GM10266 (cell line): ENCODE data around the gene CUL2.
"Not testable (repeated sequence)": the region's sequence is repeated elsewhere in the genome, so short reads cannot be mapped to it uniquely, and the experiment has no call there.

ENCODE experiments used
- DNase-seq: peaks from one replicate; pipeline ENCODE4 v3.0.0; 2012; ENCODE audit errors: extremely low spot score
- CTCF ChIP-seq: IDR thresholded peaks from 2 replicates; pipeline ENCODE4 v1.5.1; 2012; ENCODE audit warnings: mild to moderate bottlenecking, low read depth; ENCODE audit not compliant: control insufficient read depth, insufficient read depth; ENCODE audit errors: missing control alignments

CUL2 gene

GRCh38 chr10:35058134-35058533 lies 32.0 kb downstream of the CUL2 start:
- peak; percentile 8 for DNase-seq
- no peak for TF ChIP-seq CTCF

DNA sequence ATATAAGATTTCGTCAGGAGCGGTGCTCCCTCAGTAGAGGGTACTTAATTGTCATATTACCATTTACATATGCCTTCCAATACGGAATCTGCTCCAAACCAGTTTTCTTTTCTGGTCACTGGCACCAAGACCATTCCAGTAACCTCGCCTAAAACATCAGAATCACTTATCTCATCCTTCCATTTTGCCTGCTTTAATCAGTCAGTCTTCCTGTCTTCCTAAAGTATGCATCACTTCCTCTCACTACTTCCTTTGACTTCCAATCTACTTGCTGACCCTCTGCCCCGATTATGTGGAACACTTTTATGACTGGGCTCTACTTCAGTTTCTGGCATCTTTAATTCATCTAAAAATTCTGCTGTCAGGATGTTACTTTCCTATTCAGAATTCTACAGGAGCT lies 33.5 kb downstream of the CUL2 start:
- TF ChIP-seq CTCF, result no peak
- DNase-seq, result no peak

GRCh38 chr10:35056133-35056532 lies 34.0 kb downstream of the CUL2 start:
- DNase-seq, result no peak
- no peak for TF ChIP-seq CTCF

DNA sequence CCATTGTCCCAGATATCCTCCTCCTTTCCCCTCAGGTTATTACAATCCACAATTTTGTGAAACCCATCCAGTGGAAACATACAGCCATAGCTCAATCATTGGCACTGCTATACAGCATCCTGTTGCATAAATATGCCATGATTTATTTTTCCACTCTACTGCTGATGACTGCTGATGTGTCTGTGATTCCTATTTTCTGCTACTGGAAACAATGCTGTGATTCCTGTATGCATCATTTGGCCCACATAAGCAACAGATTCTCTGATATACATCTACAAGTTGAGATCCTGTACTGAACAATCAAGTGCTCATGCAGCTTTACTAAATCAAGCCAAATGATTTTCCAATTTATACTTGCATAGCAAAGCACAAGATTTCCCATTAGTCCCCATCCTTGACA lies 39.6 kb downstream of the CUL2 start:
- TF ChIP-seq CTCF, result no peak

GRCh38 chr10:35046074-35046473 lies 44.1 kb downstream of the CUL2 start:
- DNase-seq, result no peak
- TF ChIP-seq CTCF, result no peak

More for the DNA sequence above, 39.6 kb downstream of the CUL2 start:
- no peak for DNase-seq

- not testable (repeated sequence) for DNase-seq
Measured at GRCh38 chr10:35045275-35045674, 44.9 kb downstream of the CUL2 start.

DNA sequence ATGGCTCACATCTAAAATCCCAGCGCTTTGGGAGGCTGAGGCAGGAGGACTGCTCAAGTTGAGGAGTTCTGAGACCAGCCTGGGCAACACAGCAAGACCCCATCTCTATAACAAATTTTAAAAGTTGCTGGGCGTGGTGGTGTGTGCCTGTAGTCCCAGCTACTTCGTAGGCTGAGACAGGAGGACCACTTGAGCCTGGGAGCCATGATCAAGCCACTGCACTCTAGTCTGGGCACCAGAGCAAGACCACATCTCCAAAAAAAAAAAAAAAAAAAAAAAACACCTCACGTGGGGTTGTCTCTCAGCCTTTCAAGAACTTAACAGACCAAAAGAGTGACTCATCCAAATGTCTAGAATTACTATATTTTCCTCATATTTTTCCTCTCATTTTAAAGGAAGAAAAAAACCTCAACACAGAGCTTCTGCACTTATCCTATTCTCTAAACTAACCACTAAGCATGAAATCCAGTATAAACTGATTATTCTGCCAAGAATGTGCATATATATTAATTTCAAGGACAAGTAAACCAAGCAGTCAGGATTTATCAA lies 46.3 kb downstream of the CUL2 start:
- DNase-seq, result no peak

More for the DNA sequence above, 46.3 kb downstream of the CUL2 start:
- TF ChIP-seq CTCF, result no peak
